ENCODE measurements around the gene PCGF3. TPM values are rescaled to one million over a fixed set of nuclear protein-coding genes. Genes with fewer than 3 reads are reported as not detected.

Gene PCGF3
- total RNA-seq, 1 donor from 2014 or later: 55.4 TPM

DNA sequence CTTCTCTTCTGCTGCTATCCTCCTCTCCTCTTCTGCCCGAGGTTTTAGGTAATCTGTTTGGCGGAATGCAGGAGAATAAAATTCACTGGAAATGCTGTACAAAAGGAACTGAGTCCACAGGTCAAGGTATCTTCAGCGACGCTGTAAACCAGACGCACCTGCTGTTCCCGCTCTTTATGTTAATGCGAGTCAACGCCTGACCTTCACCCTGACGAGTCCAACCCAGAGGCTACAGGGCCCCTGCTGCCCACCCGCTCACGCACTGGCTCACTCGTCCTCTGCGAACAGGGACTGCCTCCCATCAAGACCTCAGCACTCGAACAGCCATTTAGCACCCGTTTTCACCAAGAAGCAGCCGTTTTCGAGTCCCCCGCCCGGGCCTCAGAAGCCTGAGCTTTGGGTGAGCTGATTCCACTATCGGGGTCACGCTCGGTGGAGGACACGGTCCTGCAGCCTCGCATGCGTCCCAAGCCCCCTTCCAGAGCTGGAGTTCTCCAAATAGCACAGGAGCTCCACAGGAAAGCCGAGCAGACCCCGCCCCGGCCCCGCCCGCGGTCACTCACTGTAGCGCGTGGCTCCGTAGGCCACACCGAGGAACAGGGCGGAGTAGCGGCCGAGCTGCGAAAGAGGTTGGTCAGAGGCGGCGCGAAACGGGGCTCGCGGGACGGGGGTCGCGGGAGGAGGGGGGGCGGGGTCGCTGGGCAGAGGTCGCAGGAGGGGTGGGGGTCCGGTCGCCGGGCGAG lies 32.1 kb upstream of the PCGF3 start:
- DNase-seq (ENCODE audit: low spot score): no peak

GRCh38 chr4:674172-675035 lies 31.2 kb upstream of the PCGF3 start, which contains the start of the genes ATP5ME and MYL5:
TSS of gene ATP5ME (minus strand) at chr4:674276. CDS start at chr4:674247, 29 bp downstream.
TSS of gene MYL5 (plus strand) at chr4:674542. CDS start at chr4:678027, 3,485 bp downstream.
- peaks cover 7% of the 10 kb centered on the region for H3K4me1 Mint-ChIP-seq (ENCODE audit: low read depth)

More for the DNA sequence above, 32.1 kb upstream of the PCGF3 start:
- H3K4me3 Mint-ChIP-seq (ENCODE audit: unreplicated experiment): peak overlapping the region; percentile 85
- no peaks in the 10 kb centered on the region for H3K27me3 Mint-ChIP-seq (ENCODE audit: low read depth)
- TF ChIP-seq, protein P1, sequence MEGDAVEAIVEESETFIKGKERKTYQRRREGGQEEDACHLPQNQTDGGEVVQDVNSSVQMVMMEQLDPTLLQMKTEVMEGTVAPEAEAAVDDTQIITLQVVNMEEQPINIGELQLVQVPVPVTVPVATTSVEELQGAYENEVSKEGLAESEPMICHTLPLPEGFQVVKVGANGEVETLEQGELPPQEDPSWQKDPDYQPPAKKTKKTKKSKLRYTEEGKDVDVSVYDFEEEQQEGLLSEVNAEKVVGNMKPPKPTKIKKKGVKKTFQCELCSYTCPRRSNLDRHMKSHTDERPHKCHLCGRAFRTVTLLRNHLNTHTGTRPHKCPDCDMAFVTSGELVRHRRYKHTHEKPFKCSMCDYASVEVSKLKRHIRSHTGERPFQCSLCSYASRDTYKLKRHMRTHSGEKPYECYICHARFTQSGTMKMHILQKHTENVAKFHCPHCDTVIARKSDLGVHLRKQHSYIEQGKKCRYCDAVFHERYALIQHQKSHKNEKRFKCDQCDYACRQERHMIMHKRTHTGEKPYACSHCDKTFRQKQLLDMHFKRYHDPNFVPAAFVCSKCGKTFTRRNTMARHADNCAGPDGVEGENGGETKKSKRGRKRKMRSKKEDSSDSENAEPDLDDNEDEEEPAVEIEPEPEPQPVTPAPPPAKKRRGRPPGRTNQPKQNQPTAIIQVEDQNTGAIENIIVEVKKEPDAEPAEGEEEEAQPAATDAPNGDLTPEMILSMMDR (IDR thresholded peaks at IDR 0.05): no peak
- peaks cover 7% of the 10 kb centered on the region for H3K4me1 Mint-ChIP-seq (ENCODE audit: low read depth)
- no peaks in the 10 kb centered on the region for H3K9me3 Mint-ChIP-seq (ENCODE audit: low read depth)
- H3K36me3 Mint-ChIP-seq (ENCODE audit: low read depth): peaks cover 12% of the 10 kb centered on the region
- H3K27ac Mint-ChIP-seq (ENCODE audit: unreplicated experiment): peak overlapping the region; percentile 61

GRCh38 chr4:675036-675882 lies 30.4 kb upstream of the PCGF3 start:
- H3K27me3 Mint-ChIP-seq (ENCODE audit: low read depth): no peaks in the 10 kb centered on the region
- peak overlapping the region; percentile 27 for H3K27ac Mint-ChIP-seq (ENCODE audit: unreplicated experiment)
- DNase-seq (ENCODE audit: low spot score): no peak
- peaks cover 8% of the 10 kb centered on the region for H3K4me1 Mint-ChIP-seq (ENCODE audit: low read depth)
- no peaks in the 10 kb centered on the region for H3K9me3 Mint-ChIP-seq (ENCODE audit: low read depth)
- peaks cover 12% of the 10 kb centered on the region for H3K36me3 Mint-ChIP-seq (ENCODE audit: low read depth)
- TF ChIP-seq, protein P1 (IDR thresholded peaks at IDR 0.05): no peak
- H3K4me3 Mint-ChIP-seq (ENCODE audit: unreplicated experiment): peak overlapping the region; percentile 85

More at GRCh38 chr4:674172-675035, 31.2 kb upstream of the PCGF3 start, which contains the start of the genes ATP5ME and MYL5:
- TF ChIP-seq, protein P1 (IDR thresholded peaks at IDR 0.05): peak; percentile 92
- H3K4me3 Mint-ChIP-seq (ENCODE audit: unreplicated experiment): peak within 1 kb of the TSS; percentile 85
- peak within 1 kb of the TSS; percentile 79 for H3K27ac Mint-ChIP-seq (ENCODE audit: unreplicated experiment)
- H3K36me3 Mint-ChIP-seq (ENCODE audit: low read depth): peaks cover 12% of the 10 kb centered on the region
- no peaks in the 10 kb centered on the region for H3K27me3 Mint-ChIP-seq (ENCODE audit: low read depth)
- no peaks in the 10 kb centered on the region for H3K9me3 Mint-ChIP-seq (ENCODE audit: low read depth)
- DNase-seq (ENCODE audit: low spot score): no peak

DNA sequence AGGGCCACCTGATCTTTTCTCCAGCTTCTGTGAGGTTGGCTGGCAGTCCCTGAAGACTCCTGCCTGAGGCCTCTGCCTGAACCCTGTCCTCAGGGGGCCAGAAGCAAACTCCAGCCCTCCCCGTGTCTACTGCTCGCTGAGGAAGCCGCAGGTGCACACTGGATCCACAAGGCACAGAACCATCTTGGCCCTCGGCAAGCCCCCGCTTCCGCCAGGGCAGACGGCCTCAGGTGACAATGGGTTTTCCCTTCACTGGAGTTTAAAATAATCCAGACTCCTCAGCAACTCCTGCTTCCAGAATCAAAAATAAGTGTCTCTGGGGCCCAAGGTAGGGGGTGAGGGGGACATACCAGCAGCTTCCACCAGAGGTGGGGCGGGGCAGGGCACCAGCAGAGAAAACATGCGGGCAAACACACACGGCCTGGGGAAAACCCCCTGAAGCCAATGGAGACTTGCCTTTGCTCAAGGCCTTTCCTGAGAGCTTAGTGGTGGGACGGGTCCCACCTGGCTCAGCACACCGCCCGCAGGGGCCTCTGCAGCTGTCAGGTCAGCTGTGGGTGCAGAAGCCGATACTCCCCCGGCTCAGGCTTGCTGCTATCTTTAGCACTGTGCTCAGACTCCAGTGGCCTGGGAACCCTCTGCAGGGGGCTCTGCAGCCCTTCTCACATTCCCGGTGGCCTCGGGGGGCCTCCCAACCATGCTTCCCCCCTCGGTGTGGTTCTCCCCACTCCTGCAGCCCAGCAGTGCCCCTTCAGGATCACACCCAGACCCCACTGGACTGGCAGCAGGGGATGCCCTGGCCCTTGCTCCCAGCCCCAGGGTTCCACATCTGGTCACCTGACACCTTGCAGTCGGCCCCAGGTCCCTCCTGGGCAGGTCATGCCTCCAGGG lies 29.4 kb upstream of the PCGF3 start:
- no peak for DNase-seq (ENCODE audit: low spot score)
- H3K4me3 Mint-ChIP-seq (ENCODE audit: unreplicated experiment): no peak overlapping the region
- peak overlapping the region; percentile 49 for H3K27ac Mint-ChIP-seq (ENCODE audit: unreplicated experiment)

More for the DNA sequence above, 29.4 kb upstream of the PCGF3 start:
- Mint-ChIP-seq H3K27me3 (ENCODE audit: low read depth) (no peaks in the 10 kb centered on the region), H3K4me1 (ENCODE audit: low read depth) (peaks cover 14% of the 10 kb centered on the region), H3K36me3 (ENCODE audit: low read depth) (peaks cover 9% of the 10 kb centered on the region), H3K9me3 (ENCODE audit: low read depth) (no peaks in the 10 kb centered on the region)
- TF ChIP-seq, protein P1 (IDR thresholded peaks at IDR 0.05): no peak

Measured in chondrocyte (in vitro differentiated cells).